HG03097 (cell line): ENCODE results near the gene TTC22.

Source experiments
- ATAC-seq: cut with Tn5 transposase; IDR thresholded peaks from one replicate; pipeline ENCODE4 v1.9.1; 2021; ENCODE audit not compliant: unreplicated experiment, low FRiP score

Gene TTC22

GRCh38 chr1:54810153-54810942 is 9.2 kb upstream of the TTC22 start:
- ATAC-seq = no peak

GRCh38 chr1:54809496-54810074 is 8.5 kb upstream of the TTC22 start:
- ATAC-seq = no peak

GRCh38 chr1:54808443-54809207 is 7.5 kb upstream of the TTC22 start:
- no peak for ATAC-seq

GRCh38 chr1:54807756-54808155 is 6.6 kb upstream of the TTC22 start:
- ATAC-seq = no peak

- ATAC-seq = no peak
Measured at GRCh38 chr1:54806931-54807611, 5.9 kb upstream of the TTC22 start.

- ATAC-seq = no peak
Measured at GRCh38 chr1:54805981-54806381, 4.9 kb upstream of the TTC22 start.

GRCh38 chr1:54805466-54805865 is 4.3 kb upstream of the TTC22 start:
- ATAC-seq = no peak

GRCh38 chr1:54804471-54805132 is 3.5 kb upstream of the TTC22 start:
- no peak for ATAC-seq

GRCh38 chr1:54803761-54804470 is 2.8 kb upstream of the TTC22 start:
- no peak for ATAC-seq

GRCh38 chr1:54800041-54800898 is 853 bp downstream of the TTC22 start:
- no peak for ATAC-seq

- no peak for ATAC-seq
Measured at GRCh38 chr1:54798769-54799641, 2.1 kb downstream of the TTC22 start.

GRCh38 chr1:54798206-54798605 is 2.9 kb downstream of the TTC22 start:
- ATAC-seq = no peak

- ATAC-seq = no peak
Measured at GRCh38 chr1:54796902-54797301, 4.2 kb downstream of the TTC22 start.

- ATAC-seq = no peak
Measured at GRCh38 chr1:54795841-54796468, 5.2 kb downstream of the TTC22 start.

- ATAC-seq = no peak
Measured at GRCh38 chr1:54795356-54795665, 5.8 kb downstream of the TTC22 start.

GRCh38 chr1:54794451-54795355 is 6.4 kb downstream of the TTC22 start:
- ATAC-seq = no peak
